22Rv1 (cell line): ENCODE data around the gene BIRC7.

Experiments
- CTCF ChIP-seq: fragments of 450-650 bp; IDR thresholded peaks from 2 replicates; pipeline ENCODE4 v1.5.1; 2017; ENCODE audit warnings: mild to moderate bottlenecking
- ZFX ChIP-seq: fragments of 450-650 bp; IDR thresholded peaks from 2 replicates; pipeline ENCODE4 v1.6.1; 2017; ENCODE audit warnings: antibody characterized with exemption, borderline replicate concordance

GRCh38 chr20:63219866-63220521, 15.7 kb upstream of the BIRC7 start:
- TF ChIP-seq CTCF (no peak), ZFX (no peak)
